HFFc6 (cell line): ENCODE measurements around the gene IL16. TPM values are rescaled to one million over a fixed set of nuclear protein-coding genes. Genes with fewer than 3 reads are reported as not detected.

Source experiments
- DNase-seq: peaks from one replicate; pipeline ENCODE4 v3.0.0-alpha.2; 2018
- H3K27ac Mint-ChIP-seq: 2 replicates; pipeline ENCODE4 v1.8.0; 2020; ENCODE audit warnings: mild to moderate bottlenecking, mixed read lengths
- H3K27me3 Mint-ChIP-seq: 2 replicates; pipeline ENCODE4 v1.8.0; 2021; ENCODE audit warnings: mild to moderate bottlenecking, moderate library complexity, mixed read lengths; ENCODE audit not compliant: insufficient read depth
- H3K36me3 Mint-ChIP-seq: 2 replicates; pipeline ENCODE4 v1.8.0; 2021; ENCODE audit warnings: low read depth, mixed read lengths
- H3K4me1 Mint-ChIP-seq: 2 replicates; pipeline ENCODE4 v1.8.0; 2020; ENCODE audit warnings: low read depth, mixed read lengths
- H3K4me3 Mint-ChIP-seq: 2 replicates; pipeline ENCODE4 v1.8.0; 2020; ENCODE audit warnings: mild to moderate bottlenecking, moderate library complexity, mixed read lengths
- H3K9me3 Mint-ChIP-seq: 2 replicates; pipeline ENCODE4 v1.8.0; 2020; ENCODE audit warnings: mild to moderate bottlenecking, mixed read lengths
- total RNA-seq, 6 experiments: library from RNA; stranded (reverse); fragmentation: NEBNext Ultra II Directional; extraction: Animal tissue kit (Norgen Biotek cat#: 25700); gene quantifications; 2 replicates in 1 of 6; 3 replicates in 5 of 6; pipeline ENCODE4 v1.2.3, GENCODE V29; 2021
- TF ChIP-seq, protein P1 (sequence below): fragments of 200-600 bp; sonication (generic); IDR thresholded peaks from 2 replicates; pipeline ENCODE4 v1.5.0; 2021; ENCODE audit warnings: antibody characterized with exemption, mild to moderate bottlenecking

Gene IL16
- total RNA-seq, 6 experiments from 2014 or later, result not detected

DNA sequence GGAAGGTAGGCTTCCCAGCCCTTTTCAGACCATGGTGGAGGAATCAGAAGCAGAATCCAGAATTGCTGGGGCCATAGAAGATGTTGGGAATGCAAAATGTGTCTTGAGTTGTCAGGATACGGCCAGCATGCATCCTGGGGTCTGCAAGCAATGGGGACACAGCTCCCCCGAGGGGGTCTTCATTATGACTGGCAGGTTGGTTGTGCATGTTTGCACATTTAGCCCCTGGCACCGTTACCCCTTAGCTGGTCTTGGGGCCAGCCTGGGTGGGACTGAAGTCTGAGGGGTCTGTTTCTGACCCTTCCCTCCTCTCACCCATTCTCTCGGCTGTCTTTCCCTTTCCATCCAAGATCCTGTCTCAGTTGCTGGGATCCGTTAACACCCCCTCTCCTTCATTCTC is 76.5 kb downstream of the IL16 start:
- TF ChIP-seq, protein P1, sequence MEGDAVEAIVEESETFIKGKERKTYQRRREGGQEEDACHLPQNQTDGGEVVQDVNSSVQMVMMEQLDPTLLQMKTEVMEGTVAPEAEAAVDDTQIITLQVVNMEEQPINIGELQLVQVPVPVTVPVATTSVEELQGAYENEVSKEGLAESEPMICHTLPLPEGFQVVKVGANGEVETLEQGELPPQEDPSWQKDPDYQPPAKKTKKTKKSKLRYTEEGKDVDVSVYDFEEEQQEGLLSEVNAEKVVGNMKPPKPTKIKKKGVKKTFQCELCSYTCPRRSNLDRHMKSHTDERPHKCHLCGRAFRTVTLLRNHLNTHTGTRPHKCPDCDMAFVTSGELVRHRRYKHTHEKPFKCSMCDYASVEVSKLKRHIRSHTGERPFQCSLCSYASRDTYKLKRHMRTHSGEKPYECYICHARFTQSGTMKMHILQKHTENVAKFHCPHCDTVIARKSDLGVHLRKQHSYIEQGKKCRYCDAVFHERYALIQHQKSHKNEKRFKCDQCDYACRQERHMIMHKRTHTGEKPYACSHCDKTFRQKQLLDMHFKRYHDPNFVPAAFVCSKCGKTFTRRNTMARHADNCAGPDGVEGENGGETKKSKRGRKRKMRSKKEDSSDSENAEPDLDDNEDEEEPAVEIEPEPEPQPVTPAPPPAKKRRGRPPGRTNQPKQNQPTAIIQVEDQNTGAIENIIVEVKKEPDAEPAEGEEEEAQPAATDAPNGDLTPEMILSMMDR, result no peak
- Mint-ChIP-seq H3K27ac (no peak overlapping the region), H3K4me1 (peaks cover 13% of the 10 kb centered on the region), H3K9me3 (peaks cover 10% of the 10 kb centered on the region), H3K36me3 (peaks cover 5% of the 10 kb centered on the region), H3K27me3 (peaks cover 16% of the 10 kb centered on the region), H3K4me3 (no peak overlapping the region)
- no peak for DNase-seq

DNA sequence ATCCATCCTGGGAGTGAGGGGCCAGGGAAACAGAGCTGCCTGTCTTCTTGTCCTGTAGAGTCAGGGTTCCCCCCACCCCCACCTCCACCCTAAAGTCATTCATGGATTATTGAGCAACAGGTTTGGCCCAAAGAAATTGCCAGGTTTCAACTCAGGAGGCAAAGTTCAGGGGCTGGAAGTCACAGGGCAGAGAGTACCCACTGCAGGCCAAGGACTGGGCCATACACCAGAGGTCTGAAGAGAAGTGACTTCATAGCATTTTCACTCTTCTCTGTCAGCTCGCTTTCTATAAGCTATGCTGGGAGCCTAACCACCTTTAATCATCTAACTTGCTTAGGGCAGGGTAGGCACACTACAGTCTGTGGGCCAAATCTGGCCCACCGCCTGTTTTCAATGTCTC is 77.2 kb downstream of the IL16 start:
- no peak for DNase-seq
- no peak overlapping the region for H3K4me3 Mint-ChIP-seq
- peaks cover 13% of the 10 kb centered on the region for H3K4me1 Mint-ChIP-seq
- TF ChIP-seq, protein P1, result no peak
- H3K27ac Mint-ChIP-seq, result no peak overlapping the region
- H3K27me3 Mint-ChIP-seq, result peaks cover 16% of the 10 kb centered on the region
- peaks cover 5% of the 10 kb centered on the region for H3K36me3 Mint-ChIP-seq
- H3K9me3 Mint-ChIP-seq, result peaks cover 10% of the 10 kb centered on the region

DNA sequence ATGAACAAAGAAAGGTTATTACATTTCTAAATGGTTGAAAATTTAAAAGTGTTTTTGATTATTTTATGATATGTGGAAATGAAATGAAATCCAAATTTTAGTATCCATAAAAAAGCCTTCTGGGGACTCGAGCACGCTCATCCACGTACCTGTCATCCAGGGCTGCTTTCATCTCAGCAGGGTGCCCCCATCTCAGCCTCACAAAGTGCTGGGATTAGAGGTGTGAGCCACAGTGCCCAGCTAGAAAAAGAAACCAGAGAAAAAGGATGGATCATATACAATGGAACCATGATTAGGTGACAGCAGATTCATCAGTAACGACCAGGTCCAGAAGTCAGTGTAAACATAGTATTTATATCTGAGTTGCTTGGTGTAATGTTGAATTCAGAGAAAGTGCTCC is 77.6 kb downstream of the IL16 start:
- peaks cover 14% of the 10 kb centered on the region for H3K27me3 Mint-ChIP-seq
- TF ChIP-seq, protein P1, result no peak
- peaks cover 13% of the 10 kb centered on the region for H3K4me1 Mint-ChIP-seq
- peaks cover 5% of the 10 kb centered on the region for H3K36me3 Mint-ChIP-seq
- no peak overlapping the region for H3K4me3 Mint-ChIP-seq
- no peak for DNase-seq
- H3K9me3 Mint-ChIP-seq, result peaks cover 10% of the 10 kb centered on the region
- H3K27ac Mint-ChIP-seq, result no peak overlapping the region

DNA sequence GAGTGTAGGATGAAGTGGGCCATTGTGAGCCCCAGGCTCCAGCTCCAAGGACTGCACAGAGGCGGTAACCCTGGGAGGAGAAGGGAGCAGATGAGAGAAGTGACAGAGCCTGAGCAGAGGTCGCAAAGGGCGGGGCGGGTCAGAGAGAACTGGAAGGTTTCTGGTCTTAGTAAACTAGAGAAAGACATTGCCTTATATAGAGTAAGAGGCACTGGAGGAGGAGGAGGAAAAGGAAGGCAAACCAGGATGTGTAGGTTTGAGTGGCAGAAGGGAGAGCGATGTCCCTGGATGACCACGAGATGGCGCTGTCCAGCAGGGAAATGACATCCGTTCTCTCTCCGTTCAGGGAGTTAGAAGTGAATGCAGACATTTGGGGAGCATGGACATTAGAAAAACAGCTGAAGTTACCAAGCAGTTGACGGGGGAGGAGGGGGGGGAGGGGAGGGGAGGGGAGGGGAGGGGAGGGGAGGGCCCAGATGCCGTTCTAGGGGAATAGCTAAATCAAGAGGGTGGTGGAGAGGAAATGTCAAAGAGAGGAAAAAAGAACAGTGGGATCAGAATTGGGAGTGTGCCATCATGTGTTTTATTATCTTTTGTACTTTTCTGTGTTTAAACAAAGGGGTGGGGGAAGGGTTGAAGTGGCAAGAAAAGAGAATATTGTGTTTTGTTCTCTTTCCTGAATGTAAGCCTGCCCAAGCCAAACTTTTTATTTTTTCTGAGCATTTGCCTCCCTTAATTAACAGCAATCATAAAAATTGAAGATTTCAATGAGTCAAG is 78.4 kb downstream of the IL16 start:
- Mint-ChIP-seq H3K36me3 (peaks cover 5% of the 10 kb centered on the region), H3K9me3 (peaks cover 10% of the 10 kb centered on the region), H3K4me1 (peaks cover 19% of the 10 kb centered on the region), H3K4me3 (no peak overlapping the region), H3K27ac (no peak overlapping the region), H3K27me3 (peaks cover 13% of the 10 kb centered on the region)
- DNase-seq, result peak; percentile 70
- TF ChIP-seq, protein P1, result peak; percentile 86

DNA sequence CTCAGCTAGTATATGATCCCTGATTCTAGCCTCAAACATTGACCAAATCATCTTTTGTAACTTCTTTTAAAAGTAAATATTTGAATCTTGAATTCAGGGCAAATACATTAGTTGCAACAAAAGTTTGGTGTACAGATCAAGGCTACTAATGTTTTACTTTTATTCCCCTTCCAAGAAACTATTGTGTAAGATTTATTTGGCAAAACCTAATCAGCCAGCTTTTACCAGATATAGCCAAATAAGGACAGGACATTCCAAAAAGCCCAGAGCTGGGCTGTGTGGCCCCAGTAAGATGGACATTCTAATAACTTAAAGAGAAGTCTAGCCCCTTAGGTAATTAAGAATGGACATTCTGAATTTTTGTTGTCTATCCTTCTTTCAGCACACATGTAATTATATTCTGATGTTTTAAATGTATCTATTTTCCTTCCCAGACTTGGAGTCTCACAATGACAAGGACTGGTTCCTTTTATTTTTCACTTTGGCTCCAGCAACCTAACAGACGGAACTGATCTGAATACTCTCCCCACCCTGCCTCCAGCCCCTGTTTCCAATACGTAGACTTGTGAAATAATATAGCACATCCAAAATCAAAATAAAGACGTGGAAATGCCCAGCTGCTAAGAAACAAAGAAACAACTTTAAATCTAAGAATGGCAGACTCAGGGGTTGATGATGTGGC is 79.2 kb downstream of the IL16 start:
- no peak for DNase-seq
- no peak overlapping the region for H3K4me3 Mint-ChIP-seq
- peaks cover 12% of the 10 kb centered on the region for H3K4me1 Mint-ChIP-seq
- no peak overlapping the region for H3K27ac Mint-ChIP-seq
- peaks cover 10% of the 10 kb centered on the region for H3K9me3 Mint-ChIP-seq
- H3K36me3 Mint-ChIP-seq, result peaks cover 5% of the 10 kb centered on the region
- peaks cover 15% of the 10 kb centered on the region for H3K27me3 Mint-ChIP-seq
- TF ChIP-seq, protein P1, result no peak
